C4-2B (cell line): Measurements from ENCODE around the gene RAP1GAP.

Experiments
- ZFX ChIP-seq: fragments of 450-650 bp; IDR thresholded peaks from 2 replicates; pipeline ENCODE4 v1.6.1; 2017
- TF ChIP-seq, protein P1 (sequence below): fragments of 450-650 bp; conservative IDR thresholded peaks from 2 replicates; pipeline ENCODE4 v1.5.1; 2017; ENCODE audit warnings: mild to moderate bottlenecking

GRCh38 chr1:21586846-21587601 lies 82.1 kb downstream of the RAP1GAP start:
- TF ChIP-seq, protein P1, sequence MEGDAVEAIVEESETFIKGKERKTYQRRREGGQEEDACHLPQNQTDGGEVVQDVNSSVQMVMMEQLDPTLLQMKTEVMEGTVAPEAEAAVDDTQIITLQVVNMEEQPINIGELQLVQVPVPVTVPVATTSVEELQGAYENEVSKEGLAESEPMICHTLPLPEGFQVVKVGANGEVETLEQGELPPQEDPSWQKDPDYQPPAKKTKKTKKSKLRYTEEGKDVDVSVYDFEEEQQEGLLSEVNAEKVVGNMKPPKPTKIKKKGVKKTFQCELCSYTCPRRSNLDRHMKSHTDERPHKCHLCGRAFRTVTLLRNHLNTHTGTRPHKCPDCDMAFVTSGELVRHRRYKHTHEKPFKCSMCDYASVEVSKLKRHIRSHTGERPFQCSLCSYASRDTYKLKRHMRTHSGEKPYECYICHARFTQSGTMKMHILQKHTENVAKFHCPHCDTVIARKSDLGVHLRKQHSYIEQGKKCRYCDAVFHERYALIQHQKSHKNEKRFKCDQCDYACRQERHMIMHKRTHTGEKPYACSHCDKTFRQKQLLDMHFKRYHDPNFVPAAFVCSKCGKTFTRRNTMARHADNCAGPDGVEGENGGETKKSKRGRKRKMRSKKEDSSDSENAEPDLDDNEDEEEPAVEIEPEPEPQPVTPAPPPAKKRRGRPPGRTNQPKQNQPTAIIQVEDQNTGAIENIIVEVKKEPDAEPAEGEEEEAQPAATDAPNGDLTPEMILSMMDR, result no peak
- TF ChIP-seq ZFX, result no peak
